HG03039 (cell line): Measurements from ENCODE around the gene SMIM20.
"Not testable (repeated sequence)": the region's sequence is repeated elsewhere in the genome, so short reads cannot be mapped to it uniquely, and the experiment has no call there.

Experiments
- ATAC-seq: cut with Tn5 transposase; IDR thresholded peaks from one replicate; pipeline ENCODE4 v1.9.1; 2021; ENCODE audit warnings: mild to moderate bottlenecking, moderate library complexity; ENCODE audit not compliant: unreplicated experiment

SMIM20 gene

DNA sequence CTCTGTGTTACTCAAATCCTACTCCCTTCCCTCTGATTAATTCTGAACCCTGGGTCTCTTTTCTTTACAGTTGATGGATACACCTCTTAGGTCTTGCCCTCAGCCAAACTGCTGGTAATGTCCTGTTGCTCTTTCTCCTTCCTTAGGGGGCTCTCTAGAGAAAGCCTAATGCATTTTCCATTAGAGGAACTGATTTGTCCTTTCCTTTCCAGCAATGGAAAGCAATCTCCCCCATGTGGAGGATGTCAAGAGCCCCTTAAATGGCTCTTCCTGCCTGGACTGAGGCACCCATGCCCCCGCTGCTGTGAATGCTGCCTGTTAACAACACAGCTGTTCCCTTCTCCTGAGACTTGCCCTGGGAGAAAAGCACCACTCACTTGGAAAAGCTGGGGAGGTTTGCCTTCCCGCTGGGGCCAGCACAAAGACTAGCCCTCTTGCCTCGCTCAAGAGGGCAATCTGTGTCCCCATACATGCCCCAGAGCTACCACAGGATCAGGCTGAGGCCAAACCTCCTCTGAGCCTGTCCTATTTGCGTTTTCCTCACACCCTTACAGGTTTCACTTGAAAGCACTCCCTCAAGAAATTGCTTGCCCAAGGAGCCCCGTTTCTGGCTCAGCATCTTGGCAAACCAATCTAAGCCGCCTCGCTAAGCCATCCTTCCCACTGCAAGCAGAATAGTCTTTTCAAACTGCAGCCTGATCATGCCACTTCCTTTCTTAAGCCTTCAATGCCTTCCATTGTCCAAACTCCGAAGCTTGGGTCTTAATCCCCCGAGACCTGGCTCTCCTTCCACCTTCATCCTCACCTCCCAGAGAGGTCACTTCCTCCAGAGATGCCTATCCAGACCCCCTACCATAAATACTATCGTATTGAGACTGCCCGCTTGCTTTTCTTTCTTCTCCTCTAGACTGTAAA lies 23.2 kb upstream of the SMIM20 start:
- no peak for ATAC-seq

DNA sequence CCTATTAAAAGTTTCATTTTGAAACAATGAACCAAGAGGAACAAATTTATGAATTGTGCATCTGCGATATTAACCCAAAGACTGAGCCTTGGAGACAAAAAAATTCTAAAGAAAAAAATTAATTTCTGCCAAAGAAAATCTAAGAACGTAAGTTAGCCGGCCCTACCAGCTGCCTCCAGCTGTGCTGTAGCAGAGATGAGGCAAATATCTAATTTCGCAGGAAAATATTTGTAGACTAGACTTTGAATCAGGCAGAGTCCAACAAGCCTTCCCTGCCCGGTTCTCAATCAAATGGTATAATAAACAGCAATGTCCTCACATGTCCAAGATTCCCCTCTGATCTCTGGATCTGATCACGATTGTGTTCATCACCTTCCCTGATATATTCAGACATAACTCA lies 21.2 kb upstream of the SMIM20 start:
- ATAC-seq, result no peak

DNA sequence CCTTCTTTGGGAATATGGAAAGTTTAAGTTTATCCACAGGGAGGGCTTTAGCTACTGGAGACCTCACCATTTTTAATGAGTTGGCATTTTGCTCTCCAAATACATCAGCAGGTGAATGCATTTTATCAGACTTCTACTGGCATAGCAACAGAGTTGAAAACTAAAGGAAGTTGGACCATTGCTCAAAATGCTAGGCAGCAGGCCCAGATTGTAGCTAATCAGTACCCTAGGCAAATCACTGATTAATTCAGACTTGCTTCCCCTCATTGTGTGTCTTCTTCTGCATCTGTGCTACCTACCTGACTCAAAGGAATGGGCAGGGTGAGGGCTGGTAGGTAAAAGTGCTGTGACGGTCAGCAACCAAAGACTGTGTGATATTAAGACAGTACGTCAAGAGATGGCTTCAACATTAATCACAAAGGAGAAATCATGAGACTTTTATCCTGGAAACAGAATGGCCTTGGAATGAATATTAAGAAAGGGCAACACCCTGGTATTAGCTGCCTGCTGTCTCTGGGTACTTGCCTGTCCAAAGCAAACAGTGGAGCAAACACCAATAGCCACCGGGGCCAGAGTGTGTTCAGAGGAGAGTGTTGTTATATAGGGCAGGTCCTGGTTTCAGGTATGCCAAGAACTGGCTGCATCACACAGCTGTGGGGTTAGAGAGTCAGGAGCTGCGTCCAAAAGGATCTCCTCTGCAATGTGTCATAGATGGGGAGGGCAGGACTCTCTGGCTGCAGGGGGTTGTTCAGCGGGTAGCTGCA lies 17.1 kb upstream of the SMIM20 start:
- ATAC-seq, result no peak

DNA sequence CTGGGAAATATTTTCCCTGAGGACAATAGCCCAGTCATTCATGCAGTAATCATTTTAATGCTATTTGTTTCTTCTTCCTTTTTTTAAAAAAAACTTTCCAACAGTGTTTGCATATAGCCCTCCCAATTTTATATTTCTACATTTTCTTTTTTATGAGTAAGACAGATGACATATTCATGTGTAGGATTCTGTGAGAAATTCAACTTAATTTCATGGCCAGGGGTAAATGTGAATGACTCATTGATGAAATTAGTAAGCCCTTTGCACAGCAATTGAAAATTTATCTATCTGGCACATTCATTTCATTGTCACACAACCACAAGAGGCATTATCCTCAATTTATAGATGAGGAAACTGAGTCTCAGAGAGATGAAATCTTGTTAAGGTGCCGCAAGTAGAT lies 13.7 kb upstream of the SMIM20 start:
- ATAC-seq, result no peak

DNA sequence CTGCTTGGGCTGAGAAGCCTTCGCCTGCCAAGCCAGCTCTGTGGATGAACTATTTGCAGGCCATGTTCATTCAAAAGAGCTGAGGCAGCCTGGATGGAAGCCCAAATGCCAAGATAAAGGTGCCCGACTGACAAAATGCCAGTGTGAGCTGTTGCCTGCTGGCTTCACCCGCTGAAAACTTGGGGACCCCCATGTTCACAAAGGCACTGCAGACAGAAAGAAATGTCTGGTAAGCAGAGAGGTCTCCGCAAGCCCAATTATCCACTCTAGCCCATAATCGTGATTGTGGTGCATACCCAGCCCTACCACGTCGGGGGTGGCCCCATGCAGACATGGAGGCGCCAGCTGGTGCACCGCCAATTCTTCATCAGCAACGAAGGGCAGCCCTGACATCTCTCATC lies 13.0 kb upstream of the SMIM20 start:
- no peak for ATAC-seq

DNA sequence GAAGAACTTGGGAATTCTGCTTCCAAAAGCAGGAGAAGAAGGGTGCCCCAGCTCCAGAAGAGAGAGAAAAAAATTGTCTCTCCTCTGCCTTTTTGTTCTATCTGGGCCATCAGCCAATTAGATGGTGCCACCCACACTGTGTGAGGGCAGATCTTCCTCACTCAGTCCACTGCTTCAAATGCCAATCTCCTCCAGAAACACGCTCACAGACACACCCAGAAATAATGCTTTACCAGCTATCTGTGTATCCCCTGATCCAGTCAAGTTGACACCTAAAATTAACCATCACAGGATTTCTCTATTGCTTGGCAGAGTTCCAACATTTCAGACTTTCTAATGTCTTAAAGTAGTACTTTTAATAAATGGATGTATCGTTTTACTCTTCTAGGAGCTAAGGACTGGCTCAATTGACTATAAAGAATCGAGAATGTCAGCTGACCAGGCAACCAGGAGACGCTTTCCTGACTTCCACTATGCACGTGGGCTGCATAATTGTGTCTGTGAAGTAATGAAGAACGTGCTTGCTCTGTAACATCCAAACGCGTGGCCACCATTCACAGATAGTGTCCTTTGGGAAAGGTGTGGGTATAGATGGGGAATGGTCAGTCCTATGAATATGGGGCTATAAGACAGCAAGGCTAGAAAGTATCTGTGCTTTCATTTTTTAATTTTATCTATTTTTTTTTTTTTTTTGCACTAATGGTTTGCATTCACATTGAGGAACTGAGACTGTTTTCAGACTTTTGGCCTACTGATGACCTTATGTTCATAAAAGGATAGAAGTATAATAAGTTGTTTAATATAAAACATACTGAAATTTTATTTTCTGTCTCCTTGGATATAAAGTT lies 9.9 kb upstream of the SMIM20 start:
- ATAC-seq, result no peak

DNA sequence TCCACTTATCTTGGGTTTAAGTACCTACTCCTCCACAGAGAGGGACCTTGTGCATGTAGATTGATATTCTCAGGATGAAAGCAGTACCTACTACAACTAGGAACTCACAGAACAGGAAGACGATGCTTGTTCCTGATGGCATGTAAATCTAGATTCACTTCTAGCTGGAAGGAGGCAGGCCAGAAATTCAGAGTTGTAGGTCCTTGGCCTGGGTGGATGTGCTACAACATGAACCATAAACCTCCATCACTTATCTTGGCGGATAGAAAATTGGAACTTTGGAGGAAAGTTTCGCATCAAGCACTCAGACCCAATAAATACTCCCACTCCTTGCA lies 9.3 kb upstream of the SMIM20 start:
- no peak for ATAC-seq

DNA sequence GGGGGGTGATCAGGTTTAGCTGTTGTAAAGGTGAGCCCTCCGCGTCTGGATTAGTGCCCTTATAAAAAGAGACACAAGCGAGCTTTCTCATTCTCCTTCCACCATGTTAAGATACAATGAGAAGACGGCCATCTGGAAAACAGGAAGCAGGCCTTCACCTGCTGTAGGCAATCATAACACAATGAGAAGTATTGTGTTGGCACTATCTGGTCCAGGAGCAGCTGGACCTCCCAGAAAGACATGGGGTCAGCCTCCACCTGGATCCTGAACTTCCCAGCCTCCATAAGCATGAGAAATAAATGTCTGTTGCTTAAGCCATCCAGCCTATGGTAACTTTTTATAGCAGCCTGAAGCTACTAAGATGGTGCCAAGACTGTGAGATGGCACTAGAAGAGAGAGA lies 8.6 kb upstream of the SMIM20 start:
- ATAC-seq, result no peak

DNA sequence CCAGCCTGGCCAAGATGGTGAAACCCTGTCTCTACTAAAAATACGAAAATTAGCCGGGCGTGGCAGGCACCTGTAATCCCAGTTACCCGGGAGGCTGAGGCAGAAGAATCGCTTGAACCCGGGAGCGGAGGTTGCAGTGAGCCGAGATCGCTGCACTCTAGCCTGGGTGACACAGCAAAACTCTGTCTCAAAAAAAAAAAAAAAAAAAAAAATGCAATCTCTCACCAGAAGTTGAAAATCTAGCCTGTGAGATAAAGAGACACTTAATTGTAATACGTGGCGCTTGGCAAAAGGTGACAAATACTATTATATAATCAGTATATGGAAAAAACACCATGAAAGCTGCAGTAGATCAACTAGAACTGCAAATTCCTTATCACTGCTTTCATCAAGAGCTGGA lies 7.9 kb upstream of the SMIM20 start:
- ATAC-seq, result not testable (repeated sequence)

DNA sequence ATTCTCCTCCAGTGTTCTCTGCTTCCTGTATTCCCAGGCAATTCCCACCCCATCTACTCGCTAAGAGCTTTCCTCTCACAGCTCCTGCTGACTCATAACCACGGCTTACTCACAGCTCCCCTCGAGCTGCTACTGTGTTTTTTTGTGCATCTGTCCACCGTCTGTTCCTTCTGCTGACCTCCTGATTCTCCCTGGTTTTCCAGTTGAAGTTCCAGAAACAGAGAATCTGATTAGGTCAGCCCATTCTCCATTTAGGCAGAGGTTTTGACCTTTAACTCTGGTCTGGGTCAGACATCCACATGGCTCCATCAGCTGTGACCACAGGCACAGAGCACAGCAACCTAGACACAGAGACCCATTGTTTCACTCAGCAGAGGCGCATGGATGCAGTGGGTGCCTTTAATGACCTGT lies 5.5 kb upstream of the SMIM20 start:
- no peak for ATAC-seq

DNA sequence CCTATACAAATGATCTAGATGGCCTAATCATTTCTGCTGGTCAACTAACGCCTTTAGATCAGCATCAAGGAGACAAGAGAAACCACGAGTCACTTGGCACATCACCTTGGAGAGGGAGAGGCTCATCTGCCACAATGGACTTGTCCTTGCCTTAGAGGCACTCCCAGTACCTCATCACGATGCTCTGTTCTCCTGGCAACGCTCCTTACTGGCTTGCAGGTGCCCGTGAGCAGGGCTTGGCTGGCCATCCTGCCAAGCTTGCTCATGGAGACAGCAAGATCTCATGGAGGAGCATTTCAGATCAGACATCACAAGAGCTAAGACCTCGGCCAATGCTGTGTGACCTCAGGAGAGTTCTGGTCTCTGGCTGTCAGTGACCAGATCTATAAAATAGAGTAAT lies 2.7 kb upstream of the SMIM20 start:
- no peak for ATAC-seq

DNA sequence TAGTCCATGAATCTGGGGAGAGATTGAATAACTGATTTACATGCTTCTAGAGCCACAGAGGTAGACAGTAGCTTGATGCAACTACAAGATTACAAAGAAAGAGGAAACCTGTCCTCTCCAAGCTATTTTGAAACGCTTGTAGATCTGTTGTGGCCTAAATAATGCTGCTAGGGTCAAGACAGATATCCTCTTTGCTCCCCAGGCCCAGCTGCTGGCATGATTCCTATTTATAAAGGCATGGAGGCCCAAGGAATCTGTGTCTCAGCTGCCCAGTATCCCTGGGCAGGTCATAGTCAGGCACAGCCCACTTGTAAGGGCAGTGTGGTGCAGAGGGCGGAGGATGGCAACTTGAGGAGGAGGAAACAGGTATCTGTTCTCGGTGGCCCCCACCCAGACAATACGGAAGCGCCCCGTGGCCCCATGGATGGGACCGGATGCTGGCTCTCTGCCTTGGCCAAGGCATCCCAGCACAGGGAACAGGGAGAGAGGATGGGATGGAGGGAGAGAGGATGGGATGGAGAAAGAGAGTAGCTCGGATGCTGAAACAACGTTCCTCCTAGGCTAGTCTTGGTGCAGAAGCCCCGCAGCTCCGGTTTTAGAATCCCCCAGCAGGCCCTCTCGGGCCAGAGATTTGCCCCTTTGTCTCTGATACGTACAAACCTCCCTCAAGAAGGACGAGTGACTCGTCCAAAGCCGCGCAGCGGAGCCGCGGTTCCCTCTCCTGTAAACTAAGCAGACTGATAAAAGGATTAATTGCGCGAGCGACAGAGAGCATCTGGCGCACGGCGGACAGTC lies 767 bp upstream of the SMIM20 start:
- peak; percentile 26 for ATAC-seq

DNA sequence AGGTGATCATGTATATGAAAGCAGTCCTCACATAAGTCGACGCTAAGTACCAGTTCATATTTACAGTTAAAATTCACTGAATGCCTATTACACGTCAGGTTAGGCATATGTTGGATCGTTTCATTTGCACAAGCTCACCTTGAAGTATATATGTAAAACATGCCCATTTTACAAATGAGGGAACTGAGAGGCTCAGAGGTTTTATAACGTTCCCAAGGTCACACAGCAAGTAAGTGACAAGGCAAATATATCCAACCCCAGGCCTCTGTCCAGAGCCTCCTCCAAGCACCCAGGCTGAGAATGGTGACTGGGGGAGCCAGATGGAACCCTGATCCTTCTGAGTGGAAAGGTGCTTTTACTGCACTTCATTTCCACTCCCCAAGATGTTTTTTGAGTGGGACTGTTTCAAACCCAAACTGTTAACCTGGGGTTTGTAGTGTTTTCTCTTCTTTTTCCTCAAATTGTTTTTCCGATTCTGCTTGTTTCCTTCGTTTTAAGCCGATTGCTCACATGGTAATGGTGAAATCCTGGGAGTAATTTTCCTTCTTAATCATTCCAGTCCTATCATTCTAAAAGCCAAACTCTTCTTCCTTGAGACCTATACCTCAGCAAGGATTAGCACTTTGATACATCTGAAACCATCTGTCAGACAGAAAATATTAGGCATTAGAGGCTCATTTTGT lies 791 bp downstream of the SMIM20 start:
- no peak for ATAC-seq

DNA sequence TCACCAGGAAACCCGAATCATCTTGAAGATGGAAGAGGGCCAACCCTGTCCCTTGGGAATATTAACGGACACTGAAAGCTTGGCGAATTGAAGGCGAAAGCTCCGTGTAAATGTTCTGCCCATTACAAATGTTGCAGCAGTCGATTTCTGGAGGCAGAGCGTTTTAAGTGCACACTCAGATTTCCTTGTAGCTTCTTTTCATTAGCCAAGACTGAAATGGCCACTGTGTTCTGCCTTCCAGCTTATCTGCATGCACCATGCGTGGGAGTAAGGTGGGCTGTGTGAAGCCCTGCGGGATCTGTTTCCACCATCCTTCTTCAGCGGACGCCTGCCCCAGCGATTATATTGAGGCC lies 1.3 kb downstream of the SMIM20 start:
- no peak for ATAC-seq

DNA sequence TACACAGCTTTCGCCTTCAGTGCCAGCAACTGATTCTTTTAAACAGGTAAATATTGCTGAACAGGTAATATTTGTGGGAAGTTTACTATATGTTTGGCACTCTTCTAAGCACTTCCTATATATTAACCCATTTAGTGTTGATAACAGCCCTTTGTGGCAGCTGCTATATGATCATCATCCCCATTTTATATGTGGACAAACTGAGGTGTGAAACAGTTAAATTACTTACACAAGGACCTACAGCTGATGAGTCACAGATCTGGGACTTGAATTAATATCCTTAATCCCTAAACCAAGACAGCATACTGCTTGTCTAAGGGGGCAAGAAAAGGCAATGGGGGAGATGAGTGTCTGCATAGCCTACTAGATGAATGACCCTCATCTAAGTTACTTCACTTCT lies 2.9 kb downstream of the SMIM20 start:
- no peak for ATAC-seq

DNA sequence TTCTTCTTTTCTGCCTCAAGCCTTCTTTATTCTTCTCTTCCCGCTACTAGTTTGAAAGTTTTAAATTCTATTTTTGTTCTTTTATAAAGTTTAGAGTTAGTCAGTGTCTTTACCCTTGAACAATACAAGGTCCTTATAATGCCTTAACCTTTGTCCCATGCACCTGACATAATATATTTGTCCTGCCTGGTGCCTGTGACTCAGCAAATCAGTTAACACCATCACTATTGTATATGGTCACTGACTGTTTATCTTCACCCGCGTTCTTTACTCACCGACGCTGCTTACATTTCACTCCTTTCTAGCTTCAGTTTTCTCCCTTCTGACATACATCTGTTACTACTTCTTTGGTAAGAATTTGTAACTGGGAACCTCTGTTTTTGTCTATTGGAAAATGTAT lies 5.7 kb downstream of the SMIM20 start:
- ATAC-seq, result no peak

DNA sequence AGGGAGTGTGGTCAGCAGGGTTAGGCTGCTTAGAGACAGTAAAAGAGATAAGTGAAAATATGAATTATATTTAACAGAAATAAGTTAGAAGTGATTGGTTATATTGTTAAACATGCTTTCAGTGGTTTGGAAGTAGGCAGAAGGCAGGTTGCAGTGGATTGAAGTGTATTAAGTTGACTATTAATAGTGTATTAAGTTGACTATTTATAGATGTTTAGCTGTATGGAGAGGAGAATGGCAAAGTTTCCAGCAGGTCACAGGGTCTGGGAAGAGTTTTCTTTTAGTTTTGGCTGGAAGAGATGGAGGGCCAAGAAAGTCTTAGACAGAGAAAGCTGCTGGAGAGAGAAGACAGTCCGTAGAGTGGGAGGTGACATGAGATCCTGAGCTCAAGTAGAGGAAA lies 7.9 kb downstream of the SMIM20 start:
- no peak for ATAC-seq

DNA sequence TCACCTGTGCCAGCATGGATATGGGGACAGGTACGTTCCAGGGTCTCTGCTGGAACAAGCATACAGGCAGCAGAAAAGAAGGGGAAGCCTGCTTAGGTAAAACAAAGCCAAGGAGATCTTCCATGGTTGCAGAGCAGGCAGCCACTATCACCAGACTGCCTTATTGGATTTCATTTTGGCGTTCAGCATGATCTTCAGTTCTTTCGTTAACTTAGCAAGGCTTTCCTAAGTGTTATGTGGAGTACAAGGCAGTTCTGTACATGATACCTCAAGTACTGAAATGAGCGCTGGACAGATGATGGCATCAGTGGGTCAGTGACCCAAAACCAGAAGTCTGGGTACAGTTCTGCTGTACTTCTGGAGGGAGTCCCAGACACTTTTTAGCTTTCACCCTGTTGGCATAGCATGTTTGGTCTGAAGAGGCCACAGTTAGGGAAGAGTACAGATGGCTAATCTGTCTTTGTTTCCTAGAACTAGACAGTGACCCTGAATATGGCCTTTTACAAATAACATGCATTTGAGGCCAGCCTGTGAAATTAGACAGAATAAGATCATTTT lies 8.9 kb downstream of the SMIM20 start:
- no peak for ATAC-seq

DNA sequence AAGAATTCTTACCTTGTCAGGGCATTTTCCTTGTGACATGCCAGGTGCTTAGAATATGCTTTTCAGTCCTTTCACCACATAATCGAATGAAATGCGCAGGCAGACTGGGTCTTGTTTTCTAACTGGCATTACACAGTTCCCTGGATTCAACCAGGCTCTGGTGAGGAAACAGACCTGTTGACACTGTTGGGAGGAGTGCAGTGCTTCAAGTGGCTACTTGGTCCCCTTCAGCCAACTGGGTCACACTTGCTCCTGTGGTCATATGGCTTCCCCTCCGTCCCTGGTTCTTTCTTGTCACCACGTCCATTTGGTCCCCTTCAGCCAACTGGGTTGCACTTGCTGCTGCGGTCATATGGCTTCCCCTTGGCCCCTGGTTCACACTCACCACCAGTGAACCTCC lies 9.7 kb downstream of the SMIM20 start:
- ATAC-seq, result no peak
